HEK293T (cell line): ENCODE results near the gene ADRA2A.

Source experiments
- ELF4 ChIP-seq: fragments of 450-650 bp; IDR thresholded peaks from 2 replicates; pipeline ENCODE4 v1.6.1; 2017; ENCODE audit warnings: antibody characterized with exemption
- FOXM1 ChIP-seq: fragments of 450-650 bp; IDR thresholded peaks from 2 replicates; pipeline ENCODE4 v1.6.1; 2017; ENCODE audit warnings: mild to moderate bottlenecking, borderline replicate concordance
- NFRKB ChIP-seq: fragments of 450-650 bp; IDR thresholded peaks from 2 replicates; pipeline ENCODE4 v1.6.1; 2016; ENCODE audit warnings: mild to moderate bottlenecking, moderate library complexity
- SP1 ChIP-seq: fragments of 450-650 bp; IDR thresholded peaks from 2 replicates; pipeline ENCODE4 v1.6.1; 2017
- SUZ12 ChIP-seq: fragments of 450-650 bp; IDR thresholded peaks from 2 replicates; pipeline ENCODE4 v1.6.1; 2016; ENCODE audit warnings: mild to moderate bottlenecking
- TARDBP ChIP-seq: fragments of 450-650 bp; IDR thresholded peaks from 2 replicates; pipeline ENCODE4 v1.6.1; 2016
- ZNF384 ChIP-seq: fragments of 450-650 bp; IDR thresholded peaks from 2 replicates; pipeline ENCODE4 v1.6.1; 2016

DNA sequence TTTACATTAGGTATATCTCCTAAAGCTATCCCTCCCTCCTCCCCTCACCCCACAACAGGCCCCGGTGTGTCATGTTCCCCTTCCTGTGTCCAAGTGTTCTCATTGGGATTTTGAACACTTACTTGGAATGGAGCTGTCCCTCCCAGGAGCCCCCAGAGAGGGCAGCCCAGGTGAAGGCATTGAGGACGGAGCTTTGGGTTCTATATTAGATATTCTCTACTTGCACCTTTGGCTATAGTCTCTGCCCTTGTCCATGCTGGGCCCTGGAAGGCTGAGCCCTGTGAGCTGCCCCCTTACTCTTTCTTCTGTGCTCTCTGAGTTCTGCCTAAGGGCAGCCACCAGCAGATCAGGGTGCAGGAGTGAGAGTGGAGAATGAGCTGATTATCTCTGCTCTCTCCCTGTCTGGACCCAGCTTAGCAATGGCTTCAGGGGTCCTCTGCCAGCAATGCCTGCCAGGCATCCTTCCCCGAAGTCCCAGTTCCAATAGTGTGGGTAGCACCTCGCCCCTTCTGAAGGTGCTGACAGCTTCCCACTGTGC lies 11.2 kb downstream of the ADRA2A start:
- TF ChIP-seq SP1 = no peak
- TF ChIP-seq SUZ12 = no peak
- no peak for TF ChIP-seq TARDBP
- TF ChIP-seq ZNF384 = no peak
- no peak for TF ChIP-seq ELF4
- TF ChIP-seq NFRKB = no peak
- no peak for TF ChIP-seq FOXM1
